MCF 10A (cell line): ENCODE measurements around the gene TCF3. TPM values are rescaled to one million over a fixed set of nuclear protein-coding genes. Genes with fewer than 3 reads are reported as not detected.
"Not testable (repeated sequence)": the region's sequence is repeated elsewhere in the genome, so short reads cannot be mapped to it uniquely, and the experiment has no call there.

Experiments
- BruUV-seq: library from RNA; stranded (reverse); fragments of 400-500 nt; replicated peaks from 2 replicates; lab custom pipeline; 2021; lab: Mats Ljungman, UMichigan
- CTCF ChIA-PET: fragments of 300-600 bp; sonication (Branson Sonifier 250); formaldehyde crosslinking; extraction: SDS; loops from one replicate; lab custom pipeline; 2021; ENCODE audit warnings: antibody characterized with exemption, inconsistent platforms; lab: Yijun Ruan, JAX
- POLR2A ChIA-PET: fragments of 300-600, 350-650 bp; sonication (Branson Sonifier 250); formaldehyde crosslinking; extraction: SDS; loops from one replicate; lab custom pipeline; 2020; ENCODE audit warnings: antibody characterized with exemption, inconsistent platforms; lab: Yijun Ruan, JAX
- DNase-seq: peaks from one replicate; pipeline ENCODE4 v3.0.0-alpha.2; 2018; ENCODE audit not compliant: unreplicated experiment
- H3K27ac Mint-ChIP-seq: one replicate; pipeline ENCODE4 v1.8.0; 2022; ENCODE audit warnings: mild to moderate bottlenecking, low read depth, mixed read lengths; ENCODE audit not compliant: unreplicated experiment
- H3K27me3 Mint-ChIP-seq: one replicate; pipeline ENCODE4 v1.8.0; 2022; ENCODE audit warnings: mixed read lengths; ENCODE audit not compliant: insufficient read depth, unreplicated experiment
- H3K36me3 Mint-ChIP-seq: one replicate; pipeline ENCODE4 v1.8.0; 2022; ENCODE audit warnings: mild to moderate bottlenecking, moderate library complexity, mixed read lengths; ENCODE audit not compliant: insufficient read depth, unreplicated experiment
- H3K4me1 Mint-ChIP-seq: one replicate; pipeline ENCODE4 v1.8.0; 2022; ENCODE audit warnings: mixed read lengths; ENCODE audit not compliant: insufficient read depth, unreplicated experiment
- H3K4me3 Mint-ChIP-seq: one replicate; pipeline ENCODE4 v1.8.0; 2022; ENCODE audit warnings: mild to moderate bottlenecking, moderate library complexity, mixed read lengths; ENCODE audit not compliant: unreplicated experiment
- H3K9me3 Mint-ChIP-seq: one replicate; pipeline ENCODE4 v1.8.0; 2022; ENCODE audit warnings: mixed read lengths; ENCODE audit not compliant: unreplicated experiment
- intact Hi-C: fragments of 100-400 bp; cut with micrococcal nuclease; formaldehyde crosslinking; loops from 2 replicates; pipeline ENCODE4 v1.14.1; 2022
- total RNA-seq: library from RNA; stranded (reverse); gene quantifications from 2 replicates; pipeline ENCODE4 v1.2.3, GENCODE V29; 2022
- TF ChIP-seq, protein P1 (sequence below): fragments of 200-600 bp; IDR thresholded peaks from one replicate; pipeline ENCODE4 v1.8.0; 2022; ENCODE audit warnings: antibody characterized with exemption, mild to moderate bottlenecking; ENCODE audit not compliant: unreplicated experiment

The TCF3 gene
- total RNA-seq, 1 experiment from 2014 or later: 100 TPM

DNA sequence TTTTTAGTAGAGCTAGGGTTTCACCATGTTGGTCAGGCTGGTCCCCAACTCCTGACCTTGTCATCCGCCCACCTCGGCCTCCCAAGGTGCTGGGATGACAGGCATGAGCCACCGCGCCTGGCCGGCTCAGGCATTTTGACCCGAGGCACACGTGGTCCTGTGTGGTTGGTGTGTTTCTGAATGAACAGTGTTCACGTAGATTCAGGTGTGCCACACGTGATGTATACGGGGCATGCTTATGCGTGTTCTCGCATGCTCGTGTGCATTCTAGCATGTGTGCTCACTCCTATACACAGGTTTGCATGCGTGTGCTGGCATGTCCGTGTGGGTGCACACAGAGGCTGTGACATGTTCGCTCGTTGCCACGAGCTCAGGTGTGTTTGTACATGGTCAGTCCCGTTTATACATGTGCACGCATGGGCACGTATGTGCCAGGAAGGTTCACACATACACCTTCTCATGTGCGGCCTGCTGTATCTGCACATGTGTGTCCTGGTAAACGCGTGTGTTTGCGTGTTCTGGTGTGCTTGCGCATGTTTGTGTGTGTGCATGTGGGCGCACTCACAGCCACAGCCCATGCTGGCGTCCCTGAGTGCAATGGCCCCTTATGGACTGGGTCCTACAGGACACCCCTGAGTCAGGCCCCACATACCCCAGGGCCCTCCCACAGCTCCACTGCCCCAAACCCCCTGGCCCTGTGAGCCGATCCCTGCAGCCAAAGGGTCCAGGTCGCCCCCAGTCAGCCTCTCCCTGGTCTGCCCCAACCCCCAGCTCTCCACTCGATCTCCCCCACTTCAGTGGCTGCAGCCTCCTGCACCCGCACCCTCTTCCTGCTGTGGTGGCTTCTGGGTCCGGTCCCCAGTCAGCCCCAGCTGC is 20.6 kb upstream of the TCF3 start:
- ChIA-PET POLR2A (interaction anchor here (0.6 to 1.3 kb wide), 9 partner anchors 21 to 236 kb away, joined by 3 to 7 read pairs (median 4); partner anchors contain the start of gene TCF3), CTCF (interaction anchor here (0.5 to 5.6 kb wide), 61 partner anchors 9 to 1712 kb away, joined by 3 to 129 read pairs (median 4); partner anchors contain the start of gene ONECUT3)
- TF ChIP-seq, protein P1, sequence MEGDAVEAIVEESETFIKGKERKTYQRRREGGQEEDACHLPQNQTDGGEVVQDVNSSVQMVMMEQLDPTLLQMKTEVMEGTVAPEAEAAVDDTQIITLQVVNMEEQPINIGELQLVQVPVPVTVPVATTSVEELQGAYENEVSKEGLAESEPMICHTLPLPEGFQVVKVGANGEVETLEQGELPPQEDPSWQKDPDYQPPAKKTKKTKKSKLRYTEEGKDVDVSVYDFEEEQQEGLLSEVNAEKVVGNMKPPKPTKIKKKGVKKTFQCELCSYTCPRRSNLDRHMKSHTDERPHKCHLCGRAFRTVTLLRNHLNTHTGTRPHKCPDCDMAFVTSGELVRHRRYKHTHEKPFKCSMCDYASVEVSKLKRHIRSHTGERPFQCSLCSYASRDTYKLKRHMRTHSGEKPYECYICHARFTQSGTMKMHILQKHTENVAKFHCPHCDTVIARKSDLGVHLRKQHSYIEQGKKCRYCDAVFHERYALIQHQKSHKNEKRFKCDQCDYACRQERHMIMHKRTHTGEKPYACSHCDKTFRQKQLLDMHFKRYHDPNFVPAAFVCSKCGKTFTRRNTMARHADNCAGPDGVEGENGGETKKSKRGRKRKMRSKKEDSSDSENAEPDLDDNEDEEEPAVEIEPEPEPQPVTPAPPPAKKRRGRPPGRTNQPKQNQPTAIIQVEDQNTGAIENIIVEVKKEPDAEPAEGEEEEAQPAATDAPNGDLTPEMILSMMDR: no peak
- Mint-ChIP-seq H3K27me3 (peaks cover 38% of the 10 kb centered on the region), H3K27ac (no peak overlapping the region), H3K36me3 (no peaks in the 10 kb centered on the region), H3K9me3 (no peaks in the 10 kb centered on the region), H3K4me1 (peaks cover 13% of the 10 kb centered on the region), H3K4me3 (peak overlapping the region; percentile 56)
- BruUV-seq: no TSS peak
- no peak for DNase-seq
- intact Hi-C loops: loop anchor here (1.0 to 2.0 kb wide), 4 partner anchors 94 to 139 kb away; partner anchors contain the start of gene ATP8B3

DNA sequence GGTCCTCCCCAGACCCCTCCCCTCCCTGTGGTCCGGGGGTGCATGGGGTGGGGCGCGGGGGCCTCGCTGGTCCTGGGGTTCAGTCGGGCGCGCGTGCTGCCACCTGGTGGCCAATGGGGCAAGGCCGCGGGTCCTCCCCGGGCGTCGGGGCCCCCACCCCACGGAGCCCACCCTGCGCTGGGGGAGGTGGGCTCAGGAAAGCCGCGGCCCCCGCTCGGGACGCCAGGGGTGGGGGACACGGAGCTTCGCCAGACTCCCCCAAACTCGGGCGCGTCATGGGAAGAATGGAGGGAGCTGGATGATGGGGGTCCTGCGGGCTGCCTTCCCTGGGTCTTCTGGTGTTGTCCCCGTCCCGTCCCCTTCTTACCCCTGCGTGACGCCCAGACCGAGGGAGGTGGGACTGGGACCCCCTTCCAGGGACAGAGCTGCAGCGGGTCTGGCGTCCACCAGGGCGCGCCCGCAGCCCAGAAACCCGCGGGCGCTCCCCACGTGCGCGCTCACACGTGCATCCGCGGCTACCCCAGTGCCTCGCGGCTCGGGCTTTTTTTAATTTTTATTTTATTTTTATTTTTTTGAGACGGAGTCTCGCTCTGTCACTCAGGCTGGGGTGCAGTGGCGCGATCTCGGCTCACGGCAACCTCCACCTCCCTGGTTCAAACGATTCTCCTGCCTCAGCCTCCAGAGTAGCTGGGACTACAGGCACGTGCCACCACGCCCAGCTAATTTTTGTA is 19.8 kb upstream of the TCF3 start:
- no TSS peak for BruUV-seq
- H3K36me3 Mint-ChIP-seq: no peaks in the 10 kb centered on the region
- ChIA-PET CTCF (interaction anchor here (0.5 to 5.6 kb wide), 57 partner anchors 10 to 1713 kb away, joined by 3 to 129 read pairs (median 4); partner anchors contain the start of gene ONECUT3), POLR2A (interaction anchor here (0.7 to 1.3 kb wide), 6 partner anchors 84 to 154 kb away, joined by 3 to 6 read pairs (median 3); no protein-coding TSS in a partner anchor)
- TF ChIP-seq, protein P1: peak; percentile 94
- peaks cover 38% of the 10 kb centered on the region for H3K27me3 Mint-ChIP-seq
- intact Hi-C loops: loop anchor here (1.0 to 2.0 kb wide), 4 partner anchors 95 to 140 kb away; partner anchors contain the start of gene ATP8B3
- no peaks in the 10 kb centered on the region for H3K9me3 Mint-ChIP-seq
- H3K4me3 Mint-ChIP-seq: peak overlapping the region; percentile 56
- H3K27ac Mint-ChIP-seq: no peak overlapping the region
- DNase-seq: peak; percentile 52
- peaks cover 16% of the 10 kb centered on the region for H3K4me1 Mint-ChIP-seq

DNA sequence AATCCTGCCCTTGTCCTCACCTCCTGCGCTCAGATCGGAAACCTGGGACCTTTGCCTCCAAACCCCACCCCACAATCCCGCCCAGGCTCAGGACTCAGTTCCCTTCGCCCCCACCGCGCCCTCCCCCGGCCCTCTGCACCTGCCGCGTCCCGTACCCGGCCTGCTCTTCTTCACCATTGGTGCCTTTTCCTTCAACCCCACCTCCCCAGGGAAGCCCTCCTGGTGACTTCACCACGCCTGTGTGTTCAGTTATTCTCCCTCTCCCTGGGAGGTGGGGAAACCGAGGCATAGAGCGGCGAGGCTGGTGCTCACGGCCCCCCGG is 19.3 kb upstream of the TCF3 start:
- H3K27ac Mint-ChIP-seq: no peak overlapping the region
- peaks cover 16% of the 10 kb centered on the region for H3K4me1 Mint-ChIP-seq
- peaks cover 36% of the 10 kb centered on the region for H3K27me3 Mint-ChIP-seq
- CTCF ChIA-PET: interaction anchor here (0.6 to 5.6 kb wide), 31 partner anchors 9 to 163 kb away, joined by 3 to 129 read pairs (median 6); partner anchors contain the start of gene ONECUT3
- no peaks in the 10 kb centered on the region for H3K36me3 Mint-ChIP-seq
- H3K4me3 Mint-ChIP-seq: peak overlapping the region; percentile 56
- no TSS peak for BruUV-seq
- TF ChIP-seq, protein P1: no peak
- no peaks in the 10 kb centered on the region for H3K9me3 Mint-ChIP-seq
- DNase-seq: peak; percentile 33
- intact Hi-C loops: loop anchor here (1.0 to 2.0 kb wide), 4 partner anchors 96 to 141 kb away; partner anchors contain the start of gene ATP8B3
- POLR2A ChIA-PET: interaction anchor here (1.0 to 1.3 kb wide), 4 partner anchors 97 to 154 kb away, joined by 3 to 6 read pairs (median 3); no protein-coding TSS in a partner anchor

DNA sequence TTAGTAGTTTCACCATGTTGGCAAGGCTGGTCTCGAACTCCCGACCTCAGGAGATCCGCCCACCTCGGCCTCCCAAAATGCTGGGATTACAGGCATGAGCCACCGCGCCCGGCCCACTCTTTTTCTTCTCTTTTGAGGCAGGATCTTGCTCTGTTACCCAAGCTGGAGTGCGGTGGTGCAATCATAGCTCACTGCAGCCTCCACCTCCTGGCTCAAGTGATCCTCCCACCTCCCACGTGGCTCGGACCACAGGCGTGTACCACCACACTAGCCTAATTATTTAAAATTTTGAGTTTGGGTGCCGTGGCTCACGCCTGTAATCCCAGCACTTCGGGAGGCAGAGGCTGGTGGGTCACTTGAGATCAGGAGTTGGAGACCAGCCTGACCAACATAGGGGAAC is 18.3 kb upstream of the TCF3 start:
- H3K27me3 Mint-ChIP-seq: peaks cover 36% of the 10 kb centered on the region
- CTCF ChIA-PET: interaction anchor here (0.6 to 5.6 kb wide), 8 partner anchors 8 to 126 kb away, joined by 3 to 52 read pairs (median 5); no protein-coding TSS in a partner anchor
- H3K27ac Mint-ChIP-seq, BruUV-seq, H3K9me3 Mint-ChIP-seq, H3K36me3 Mint-ChIP-seq, intact Hi-C loops, POLR2A ChIA-PET, DNase-seq, H3K4me3 Mint-ChIP-seq: not testable (repeated sequence)
- peaks cover 16% of the 10 kb centered on the region for H3K4me1 Mint-ChIP-seq
